H9 (cell line): ENCODE measurements around the gene TUBA4A. TPM values are rescaled to one million over a fixed set of nuclear protein-coding genes. Genes with fewer than 3 reads are reported as not detected.

ENCODE experiments used
- DNase-seq: peaks from one replicate; pipeline ENCODE4 v3.0.0-alpha.2; 2017
- H2AFZ ChIP-seq: one replicate; pipeline ENCODE4 v1.6.1; 2013; ENCODE audit warnings: mild to moderate bottlenecking, low read length, control low read depth, moderate library complexity
- H2AK5ac ChIP-seq: 2 replicates; pipeline ENCODE4 v1.6.1; 2013; ENCODE audit warnings: low read length, control low read depth, mixed read lengths; ENCODE audit not compliant: insufficient read length
- H2BK120ac ChIP-seq: one replicate; pipeline ENCODE4 v1.6.1; 2013; ENCODE audit warnings: low read depth, mild to moderate bottlenecking, low read length, control low read depth, inconsistent platforms; ENCODE audit not compliant: poor library complexity, severe bottlenecking
- H2BK12ac ChIP-seq: 2 replicates; pipeline ENCODE4 v1.6.1; 2013; ENCODE audit warnings: low read length, control low read depth, mixed read lengths, low read depth; ENCODE audit not compliant: insufficient read length
- H2BK15ac ChIP-seq: 2 replicates; pipeline ENCODE4 v1.6.1; 2013; ENCODE audit warnings: low read depth, low read length, control low read depth
- H2BK20ac ChIP-seq: one replicate; pipeline ENCODE4 v1.6.1; 2013; ENCODE audit warnings: low read depth, mild to moderate bottlenecking, low read length, control low read depth, inconsistent platforms; ENCODE audit not compliant: poor library complexity, severe bottlenecking
- H2BK5ac ChIP-seq: 2 replicates; pipeline ENCODE4 v1.6.1; 2013; ENCODE audit warnings: low read length, control low read depth, mixed read lengths; ENCODE audit not compliant: insufficient read length
- H3K14ac ChIP-seq: 2 replicates; pipeline ENCODE4 v1.6.1; 2013; ENCODE audit warnings: low read length, control low read depth; ENCODE audit not compliant: insufficient read depth
- H3K18ac ChIP-seq: 2 replicates; pipeline ENCODE4 v1.6.1; 2013; ENCODE audit warnings: low read depth, mild to moderate bottlenecking, mixed read lengths, low read length, control low read depth; ENCODE audit not compliant: insufficient read length
- H3K23ac ChIP-seq: 2 replicates; pipeline ENCODE4 v1.6.1; 2013; ENCODE audit warnings: low read length, control low read depth, mixed read lengths, low read depth; ENCODE audit not compliant: insufficient read length
- H3K23me2 ChIP-seq: 2 replicates; pipeline ENCODE4 v1.6.1; 2013; ENCODE audit warnings: low read depth, mild to moderate bottlenecking, mixed read lengths, low read length, control low read depth; ENCODE audit not compliant: insufficient read length, poor library complexity, severe bottlenecking
- H3K27ac ChIP-seq: 2 replicates; pipeline ENCODE4 v1.5.1; 2013; ENCODE audit warnings: low read length, control low read depth, mixed read lengths, low read depth; ENCODE audit not compliant: insufficient read length
- H3K27me3 ChIP-seq: 2 replicates; pipeline ENCODE4 v1.6.1; 2013; ENCODE audit warnings: low read length, control low read depth, inconsistent platforms; ENCODE audit not compliant: insufficient read depth
- H3K4ac ChIP-seq: 2 replicates; pipeline ENCODE4 v1.6.1; 2013; ENCODE audit warnings: low read depth, mild to moderate bottlenecking, control low read depth, inconsistent platforms, low read length, moderate library complexity
- H3K4me1 ChIP-seq: 2 replicates; pipeline ENCODE4 v1.6.1; 2013; ENCODE audit warnings: low read length, control low read depth, inconsistent platforms; ENCODE audit not compliant: insufficient read depth
- H3K4me2 ChIP-seq: 2 replicates; pipeline ENCODE4 v1.6.1; 2013; ENCODE audit warnings: low read length, control low read depth, mixed read lengths; ENCODE audit not compliant: insufficient read length, insufficient read depth
- H3K56ac ChIP-seq: 2 replicates; pipeline ENCODE4 v1.6.1; 2013; ENCODE audit warnings: low read depth, mild to moderate bottlenecking, mixed read lengths, low read length, control low read depth; ENCODE audit not compliant: insufficient read length
- H3K79me1 ChIP-seq: 2 replicates; pipeline ENCODE4 v1.6.1; 2013; ENCODE audit warnings: low read depth, mild to moderate bottlenecking, moderate library complexity, low read length, control low read depth, inconsistent platforms; ENCODE audit not compliant: insufficient read depth, poor library complexity, severe bottlenecking
- H3K79me2 ChIP-seq: 2 replicates; pipeline ENCODE4 v1.6.1; 2013; ENCODE audit warnings: low read length, control low read depth, inconsistent platforms; ENCODE audit not compliant: insufficient read depth
- H3K9ac ChIP-seq: 2 replicates; pipeline ENCODE4 v1.6.1; 2013; ENCODE audit warnings: low read length, control low read depth, mixed read lengths; ENCODE audit not compliant: insufficient read length; ENCODE audit errors: extremely low read depth
- H3K9me3 ChIP-seq: one replicate; pipeline ENCODE4 v1.6.1; 2013; ENCODE audit warnings: low read depth, low read length, inconsistent platforms; ENCODE audit not compliant: control insufficient read depth
- H3T11ph ChIP-seq: one replicate; pipeline ENCODE4 v1.6.1; 2013; ENCODE audit warnings: mild to moderate bottlenecking, low read length, control low read depth, inconsistent platforms
- H4K20me1 ChIP-seq: one replicate; pipeline ENCODE4 v1.6.1; 2013; ENCODE audit not compliant: control insufficient read depth, insufficient read length, insufficient read depth
- H4K5ac ChIP-seq: 2 replicates; pipeline ENCODE4 v1.6.1; 2013; ENCODE audit warnings: low read depth, mild to moderate bottlenecking, mixed read lengths, low read length, control low read depth; ENCODE audit not compliant: insufficient read length
- H4K8ac ChIP-seq: replicated peaks from 2 replicates; pipeline ENCODE4 v1.6.1; 2013; ENCODE audit warnings: low read length, control low read depth, mixed read lengths, low read depth; ENCODE audit not compliant: insufficient read length
- H4K91ac ChIP-seq: 2 replicates; pipeline ENCODE4 v1.6.1; 2013; ENCODE audit warnings: low read depth, mild to moderate bottlenecking, moderate library complexity, mixed read lengths, low read length, control low read depth; ENCODE audit not compliant: insufficient read length
- H3K27ac Mint-ChIP-seq, 3 experiments: 2 replicates in 2 of 3; 3 replicates in 1 of 3; pipeline ENCODE4 v1.8.0; 2020 to 2021; ENCODE audit warnings: mixed read lengths in 3 of 3, mild to moderate bottlenecking in 1 of 3, moderate library complexity in 1 of 3
- H3K27me3 Mint-ChIP-seq: 2 replicates; pipeline ENCODE4 v1.8.0; 2021; ENCODE audit warnings: low read depth, mild to moderate bottlenecking, moderate library complexity, mixed read lengths
- H3K36me3 Mint-ChIP-seq, 3 experiments: 2 replicates in 2 of 3; 3 replicates in 1 of 3; pipeline ENCODE4 v1.8.0; 2020 to 2021; ENCODE audit warnings: low read depth in 3 of 3, mixed read lengths in 3 of 3; ENCODE audit not compliant: insufficient read depth in 1 of 3
- H3K4me1 Mint-ChIP-seq, 2 experiments: 2 replicates each; pipeline ENCODE4 v1.8.0; 2020; ENCODE audit warnings: mixed read lengths in 2 of 2
- H3K4me3 Mint-ChIP-seq, 2 experiments: 2 replicates in 1 of 2; 3 replicates in 1 of 2; pipeline ENCODE4 v1.8.0; 2020 to 2021; ENCODE audit warnings: mild to moderate bottlenecking in 2 of 2, mixed read lengths in 2 of 2, moderate library complexity in 1 of 2
- H3K9me3 Mint-ChIP-seq, 2 experiments: 2 replicates in 1 of 2; 3 replicates in 1 of 2; pipeline ENCODE4 v1.8.0; 2020; ENCODE audit warnings: mild to moderate bottlenecking in 2 of 2, mixed read lengths in 2 of 2, moderate library complexity in 1 of 2
- CTCF ChIP-seq: fragments of 200-600 bp; sonication (generic); conservative IDR thresholded peaks from 3 replicates; pipeline ENCODE4 v1.8.0; 2021; ENCODE audit warnings: antibody characterized with exemption, mild to moderate bottlenecking
- WGBS: extraction: QIAGEN DNeasy Blood & Tissue Kit; methylation state at CpG from one replicate; pipeline ENCODE4 v1.1.7; 2013; ENCODE audit warnings: missing lambda C conversion rate, low lambda C conversion rate, mixed read lengths; ENCODE audit not compliant: insufficient read length; ENCODE audit errors: extremely low coverage; 5-methylcytosine and 5-hydroxymethylcytosine counted together
- total RNA-seq: library from RNA; stranded (reverse); gene quantifications from 2 replicates; pipeline ENCODE4 v1.2.1, GENCODE V29; 2021

TUBA4A gene
- total RNA-seq, 1 experiment from 2014 or later = 25.5 TPM

GRCh38 chr2:219225350-219225749 is 28.4 kb downstream of the TUBA4A start:
- no peaks in the 10 kb centered on the region; a peak in 1 of 5 replicates for H3K9me3 Mint-ChIP-seq
- Histone ChIP-seq H3K27ac (no peak overlapping the region), H3K4ac (no peak overlapping the region), H3K79me2 (no peaks in the 10 kb centered on the region), H3K4me2 (no peak overlapping the region), H3K27me3 (no peaks in the 10 kb centered on the region), H3K4me1 (no peaks in the 10 kb centered on the region), H2BK120ac (no peak overlapping the region), H2BK15ac (no peak overlapping the region), H4K20me1 (no peaks in the 10 kb centered on the region), H3K14ac (no peak overlapping the region), H2BK12ac (no peak overlapping the region), H3K9ac (no peak overlapping the region), H3K56ac (no peak overlapping the region), H3K23me2 (no peaks in the 10 kb centered on the region), H3K9me3 (no peaks in the 10 kb centered on the region), H3K18ac (no peak overlapping the region), H4K91ac (no peak overlapping the region), H2AFZ (no peak overlapping the region), H3K23ac (no peak overlapping the region), H3K79me1 (no peaks in the 10 kb centered on the region), H3T11ph (no peak overlapping the region), H2BK20ac (no peak overlapping the region), H4K8ac (no peak overlapping the region), H4K5ac (no peak overlapping the region), H2BK5ac (no peak overlapping the region), H2AK5ac (no peak overlapping the region)
- H3K36me3 Mint-ChIP-seq = peaks cover 26 to 60% (median 54%) of the 10 kb centered on the region in 3 experiments; a peak in 6 of 7 replicates
- no peaks in the 10 kb centered on the region for H3K27me3 Mint-ChIP-seq
- no peak for DNase-seq
- no CpG with 5 or more reads among the region's 3 CpGs for WGBS
- peaks cover 8 to 9% of the 10 kb centered on the region in 2 experiments for H3K4me1 Mint-ChIP-seq
- TF ChIP-seq CTCF = no peak
- H3K27ac Mint-ChIP-seq = no peak overlapping the region
- H3K4me3 Mint-ChIP-seq = no peak overlapping the region
